Liver (tissue), 9 donors: ENCODE results near the gene RPP40. TPM values are rescaled to one million over a fixed set of nuclear protein-coding genes. Genes with fewer than 3 reads are reported as not detected.

Experiments
- DNase-seq: peaks from one replicate; pipeline ENCODE4 v3.0.0-alpha.2; 2017; ENCODE audit warnings: low spot score
- H3K27ac ChIP-seq, 2 donors: one replicate each; pipeline ENCODE4 v1.7.0; 2013; ENCODE audit warnings: inconsistent platforms in 2 of 2, low read length in 2 of 2, control low read depth in 1 of 2, low read depth in 1 of 2, mild to moderate bottlenecking in 1 of 2
- H3K27me3 ChIP-seq, 4 donors: one replicate each; pipeline versions ENCODE4 v1.6.1 to v1.7.0; 2013; ENCODE audit warnings: low read length in 3 of 4, inconsistent platforms in 1 of 4, mild to moderate bottlenecking in 1 of 4, moderate library complexity in 1 of 4; ENCODE audit not compliant: control insufficient read depth in 4 of 4, insufficient read depth in 4 of 4
- H3K36me3 ChIP-seq, 4 donors: one replicate each; pipeline versions ENCODE4 v1.6.1 to v1.7.0; 2013; ENCODE audit warnings: low read length in 3 of 4, mild to moderate bottlenecking in 3 of 4, low read depth in 1 of 4, moderate library complexity in 1 of 4; ENCODE audit not compliant: control insufficient read depth in 4 of 4, insufficient read depth in 3 of 4
- H3K4me1 ChIP-seq, 4 donors: one replicate each; pipeline versions ENCODE4 v1.6.1 to v1.7.0; 2013; ENCODE audit warnings: low read length in 3 of 4, mild to moderate bottlenecking in 3 of 4, moderate library complexity in 1 of 4; ENCODE audit not compliant: control insufficient read depth in 4 of 4, insufficient read depth in 4 of 4
- H3K4me3 ChIP-seq, 3 donors: one replicate each; pipeline versions ENCODE4 v1.6.1 to v1.7.0; 2013; ENCODE audit warnings: low read length in 3 of 3, control low read depth in 1 of 3, low read depth in 1 of 3, mild to moderate bottlenecking in 1 of 3
- H3K9ac ChIP-seq, 2 donors: one replicate each; pipeline ENCODE4 v1.7.0; 2013; ENCODE audit warnings: low read length in 2 of 2, mild to moderate bottlenecking in 2 of 2, moderate library complexity in 2 of 2, control low read depth in 1 of 2, low read depth in 1 of 2
- H3K9me3 ChIP-seq, 4 donors: one replicate each; pipeline versions ENCODE4 v1.6.1 to v1.7.0; 2013; ENCODE audit warnings: low read length in 3 of 4; ENCODE audit not compliant: control insufficient read depth in 4 of 4
- FOXA1 ChIP-seq: IDR thresholded peaks from 2 replicates; pipeline ENCODE4 v1.6.1; 2016; ENCODE audit warnings: antibody characterized with exemption
- GABPA ChIP-seq, 2 donors: IDR thresholded peaks in 1 of 2; conservative IDR thresholded peaks in 1 of 2; 2 replicates each; pipeline ENCODE4 v1.6.1; 2016; ENCODE audit warnings: antibody characterized with exemption in 2 of 2, mild to moderate bottlenecking in 1 of 2, moderate library complexity in 1 of 2
- HNF4A ChIP-seq, 2 donors: conservative IDR thresholded peaks; 2 replicates each; pipeline ENCODE4 v1.6.1; 2016; ENCODE audit warnings: antibody characterized with exemption in 2 of 2, mild to moderate bottlenecking in 2 of 2
- HNF4G ChIP-seq: IDR thresholded peaks from 2 replicates; pipeline ENCODE4 v1.6.1; 2016; ENCODE audit warnings: antibody characterized with exemption
- NR2F2 ChIP-seq: IDR thresholded peaks from 2 replicates; pipeline ENCODE4 v1.6.1; 2016; ENCODE audit warnings: antibody characterized with exemption
- RAD21 ChIP-seq, 2 donors: IDR thresholded peaks; 2 replicates each; pipeline ENCODE4 v1.6.1; 2016; ENCODE audit warnings: antibody characterized with exemption in 2 of 2, mild to moderate bottlenecking in 2 of 2
- RXRA ChIP-seq, 2 donors: IDR thresholded peaks; 2 replicates each; pipeline ENCODE4 v1.6.1; 2017 to 2018; ENCODE audit warnings: antibody characterized with exemption in 2 of 2, mild to moderate bottlenecking in 1 of 2
- TAF1 ChIP-seq: conservative IDR thresholded peaks from 2 replicates; pipeline ENCODE4 v1.6.1; 2016; ENCODE audit warnings: antibody characterized with exemption, mild to moderate bottlenecking
- YY1 ChIP-seq: IDR thresholded peaks from 2 replicates; pipeline ENCODE4 v1.6.1; 2016; ENCODE audit warnings: antibody characterized with exemption, mild to moderate bottlenecking
- WGBS: extraction: QIAGEN DNeasy Blood & Tissue Kit; methylation state at CpG from one replicate; pipeline ENCODE4 v1.1.7; 2013; 5-methylcytosine and 5-hydroxymethylcytosine counted together
- polyA plus RNA-seq, 2 donors: library from polyadenylated mRNA; stranded (reverse) in 1 of 2; unstranded in 1 of 2; fragments of 200-250 nt in 1 of 2; fragments of >200 nt in 1 of 2; fragmentation: Nextera tagmentation in 1 of 2; extraction: Ambion mirVana in 1 of 2; gene quantifications; one replicate each; pipeline versions ENCODE4 v1.2.1 to v1.2.3, GENCODE V29; 2013 to 2015
- total RNA-seq, 2 donors: library from RNA; depleted of rRNA; stranded (reverse); fragments of >200 nt; gene quantifications; one replicate each; pipeline ENCODE4 v1.2.3, GENCODE V29; 2014
- TF ChIP-seq, protein P1 (sequence below): fragments of 150-350 bp; IDR thresholded peaks from 2 replicates; pipeline ENCODE4 v1.5.1; 2017; ENCODE audit warnings: improper control_type of control experiment, low read depth, low read length; ENCODE audit not compliant: missing input control
- TF ChIP-seq, protein P2 (sequence below): IDR thresholded peaks from 2 replicates; pipeline ENCODE4 v1.6.1; 2016; ENCODE audit warnings: antibody characterized with exemption
- TF ChIP-seq, protein P3 (sequence below): IDR thresholded peaks from 2 replicates; pipeline ENCODE4 v1.6.1; 2016; ENCODE audit warnings: antibody characterized with exemption
- TF ChIP-seq, protein P4 (sequence below): IDR thresholded peaks from 2 replicates; pipeline ENCODE4 v1.6.1; 2016; ENCODE audit warnings: antibody characterized with exemption
- donor health status: healthy.
- donor health status: healthy.
- donor health status: healthy.
- donor health status: healthy.
- donor health status: healthy.

The RPP40 gene
- total and polyA plus RNA-seq, 4 donors, result 5.4 to 9.5 (median 8.9) TPM

DNA sequence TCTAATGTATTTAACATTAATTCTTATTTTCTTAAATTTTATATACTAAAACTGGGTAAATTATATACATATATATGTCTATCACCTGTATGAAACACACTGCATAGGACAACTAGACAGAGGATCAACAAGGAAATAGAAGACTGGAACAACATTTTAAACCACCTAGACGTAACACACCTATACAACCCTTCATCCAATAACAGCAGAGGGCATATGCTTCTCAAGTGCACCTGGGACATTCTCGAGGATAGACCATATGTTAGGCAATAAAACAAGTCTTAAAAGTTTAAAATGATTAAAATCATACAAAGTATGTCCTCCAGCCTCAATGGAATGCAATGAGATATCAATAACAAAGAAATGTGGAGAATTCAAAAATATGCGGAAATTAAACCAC lies 45.2 kb downstream of the RPP40 start:
- no peak overlapping the region for H3K27ac ChIP-seq
- peaks cover 1 to 7% (median 4%) of the 10 kb centered on the region in 4 donors for H3K36me3 ChIP-seq
- H3K9ac ChIP-seq, result no peak overlapping the region
- no peaks in the 10 kb centered on the region for H3K27me3 ChIP-seq
- 82% methylated on average over 3 of the region's 3 CpGs for WGBS
- H3K9me3 ChIP-seq, result no peaks in the 10 kb centered on the region
- no peak for TF ChIP-seq RXRA (IDR thresholded peaks at IDR 0.05)
- TF ChIP-seq, protein P1, sequence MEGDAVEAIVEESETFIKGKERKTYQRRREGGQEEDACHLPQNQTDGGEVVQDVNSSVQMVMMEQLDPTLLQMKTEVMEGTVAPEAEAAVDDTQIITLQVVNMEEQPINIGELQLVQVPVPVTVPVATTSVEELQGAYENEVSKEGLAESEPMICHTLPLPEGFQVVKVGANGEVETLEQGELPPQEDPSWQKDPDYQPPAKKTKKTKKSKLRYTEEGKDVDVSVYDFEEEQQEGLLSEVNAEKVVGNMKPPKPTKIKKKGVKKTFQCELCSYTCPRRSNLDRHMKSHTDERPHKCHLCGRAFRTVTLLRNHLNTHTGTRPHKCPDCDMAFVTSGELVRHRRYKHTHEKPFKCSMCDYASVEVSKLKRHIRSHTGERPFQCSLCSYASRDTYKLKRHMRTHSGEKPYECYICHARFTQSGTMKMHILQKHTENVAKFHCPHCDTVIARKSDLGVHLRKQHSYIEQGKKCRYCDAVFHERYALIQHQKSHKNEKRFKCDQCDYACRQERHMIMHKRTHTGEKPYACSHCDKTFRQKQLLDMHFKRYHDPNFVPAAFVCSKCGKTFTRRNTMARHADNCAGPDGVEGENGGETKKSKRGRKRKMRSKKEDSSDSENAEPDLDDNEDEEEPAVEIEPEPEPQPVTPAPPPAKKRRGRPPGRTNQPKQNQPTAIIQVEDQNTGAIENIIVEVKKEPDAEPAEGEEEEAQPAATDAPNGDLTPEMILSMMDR, result no peak
- TF ChIP-seq, protein P2, sequence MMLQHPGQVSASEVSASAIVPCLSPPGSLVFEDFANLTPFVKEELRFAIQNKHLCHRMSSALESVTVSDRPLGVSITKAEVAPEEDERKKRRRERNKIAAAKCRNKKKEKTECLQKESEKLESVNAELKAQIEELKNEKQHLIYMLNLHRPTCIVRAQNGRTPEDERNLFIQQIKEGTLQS, result no peak
- no peak for TF ChIP-seq HNF4A (conservative IDR thresholded peaks at IDR 0.05)
- TF ChIP-seq RAD21 (IDR thresholded peaks at IDR 0.05), result no peak
- no peak for TF ChIP-seq GABPA (IDR thresholded peaks at IDR 0.05 in 1 of 2, conservative IDR thresholded peaks at IDR 0.05 in 1 of 2)
- DNase-seq, result no peak
- no peaks in the 10 kb centered on the region for H3K4me1 ChIP-seq
- H3K4me3 ChIP-seq, result no peak overlapping the region

DNA sequence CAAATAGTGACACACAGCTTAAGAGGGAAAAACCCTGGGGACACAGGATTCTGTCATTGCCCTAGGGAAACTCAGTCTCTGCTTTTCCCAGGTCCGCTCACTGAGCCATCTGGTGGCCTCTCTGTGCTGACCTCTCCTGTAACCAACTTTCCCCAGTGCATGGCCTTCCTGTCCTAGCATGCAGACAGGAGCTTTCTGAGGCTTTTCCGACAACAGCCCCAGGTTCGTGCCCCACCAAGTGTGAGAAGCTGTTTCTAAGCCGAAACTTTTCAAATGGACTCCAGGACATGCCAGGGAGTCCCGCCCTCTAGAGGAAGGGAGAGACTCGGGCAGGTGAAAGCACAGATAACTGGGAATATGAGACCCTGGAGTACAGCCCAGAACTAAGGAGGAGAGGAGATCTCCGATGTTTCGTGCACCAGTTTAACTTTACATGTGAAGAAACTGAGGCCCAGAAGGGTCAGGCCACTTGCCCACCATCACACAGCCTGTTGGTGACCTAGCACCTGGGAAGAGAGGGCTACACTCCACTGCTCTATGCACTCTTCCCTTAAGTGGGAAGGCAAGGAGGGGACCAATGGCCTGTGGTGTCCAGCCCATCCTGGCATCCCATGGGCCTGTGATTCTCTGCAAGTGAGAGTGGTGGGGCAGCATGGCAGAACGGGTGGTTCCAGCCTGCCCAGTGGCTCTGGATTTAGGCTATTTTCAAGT lies 46.2 kb downstream of the RPP40 start:
- Histone ChIP-seq H3K9ac (no peak overlapping the region), H3K27me3 (no peaks in the 10 kb centered on the region)
- 57% methylated on average over 9 of the region's 9 CpGs for WGBS

DNA sequence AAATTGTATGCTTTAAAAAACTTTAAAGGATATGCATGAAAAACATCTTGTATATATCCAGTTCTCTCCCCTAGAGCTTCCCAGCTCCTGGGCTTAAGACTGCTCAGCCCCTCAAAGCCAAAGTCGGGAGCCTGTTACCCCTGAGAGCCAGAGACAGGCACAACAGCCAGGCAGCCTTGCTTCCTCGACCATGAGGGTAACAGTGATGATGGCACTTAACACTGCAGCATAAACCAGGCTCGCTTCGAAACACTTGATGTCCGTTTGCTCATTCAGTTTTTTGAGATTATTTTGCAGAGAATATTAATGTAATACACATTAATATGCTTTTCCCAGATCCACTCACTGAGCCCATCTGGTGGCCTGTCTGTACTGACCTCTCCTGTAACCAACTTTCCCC lies 47.2 kb downstream of the RPP40 start:
- Histone ChIP-seq H3K9ac (no peak overlapping the region), H3K9me3 (no peaks in the 10 kb centered on the region), H3K27me3 (no peaks in the 10 kb centered on the region), H3K4me1 (no peaks in the 10 kb centered on the region), H3K36me3 (peaks cover 1 to 7% (median 5%) of the 10 kb centered on the region in 4 donors), H3K27ac (no peak overlapping the region), H3K4me3 (no peak overlapping the region)
- no peak for DNase-seq
- WGBS, result 91% methylated on average over 5 of the region's 5 CpGs
- TF ChIP-seq, protein P3, sequence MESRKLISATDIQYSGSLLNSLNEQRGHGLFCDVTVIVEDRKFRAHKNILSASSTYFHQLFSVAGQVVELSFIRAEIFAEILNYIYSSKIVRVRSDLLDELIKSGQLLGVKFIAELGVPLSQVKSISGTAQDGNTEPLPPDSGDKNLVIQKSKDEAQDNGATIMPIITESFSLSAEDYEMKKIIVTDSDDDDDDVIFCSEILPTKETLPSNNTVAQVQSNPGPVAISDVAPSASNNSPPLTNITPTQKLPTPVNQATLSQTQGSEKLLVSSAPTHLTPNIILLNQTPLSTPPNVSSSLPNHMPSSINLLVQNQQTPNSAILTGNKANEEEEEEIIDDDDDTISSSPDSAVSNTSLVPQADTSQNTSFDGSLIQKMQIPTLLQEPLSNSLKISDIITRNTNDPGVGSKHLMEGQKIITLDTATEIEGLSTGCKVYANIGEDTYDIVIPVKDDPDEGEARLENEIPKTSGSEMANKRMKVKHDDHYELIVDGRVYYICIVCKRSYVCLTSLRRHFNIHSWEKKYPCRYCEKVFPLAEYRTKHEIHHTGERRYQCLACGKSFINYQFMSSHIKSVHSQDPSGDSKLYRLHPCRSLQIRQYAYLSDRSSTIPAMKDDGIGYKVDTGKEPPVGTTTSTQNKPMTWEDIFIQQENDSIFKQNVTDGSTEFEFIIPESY, result no peak
- TF ChIP-seq NR2F2, result no peak
- TF ChIP-seq TAF1, result no peak
- TF ChIP-seq, protein P4, sequence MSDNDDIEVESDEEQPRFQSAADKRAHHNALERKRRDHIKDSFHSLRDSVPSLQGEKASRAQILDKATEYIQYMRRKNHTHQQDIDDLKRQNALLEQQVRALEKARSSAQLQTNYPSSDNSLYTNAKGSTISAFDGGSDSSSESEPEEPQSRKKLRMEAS, result no peak
- TF ChIP-seq HNF4A (conservative IDR thresholded peaks at IDR 0.05), result no peak
- TF ChIP-seq, protein P1, result no peak
- no peak for TF ChIP-seq FOXA1
- no peak for TF ChIP-seq YY1
- TF ChIP-seq RXRA (IDR thresholded peaks at IDR 0.05), result no peak
- TF ChIP-seq HNF4G, result no peak

More for the DNA sequence above, 46.2 kb downstream of the RPP40 start:
- H3K36me3 ChIP-seq, result peaks cover 1 to 7% (median 5%) of the 10 kb centered on the region in 4 donors
- no peaks in the 10 kb centered on the region for H3K4me1 ChIP-seq
- H3K9me3 ChIP-seq, result no peaks in the 10 kb centered on the region
- no peak overlapping the region for H3K4me3 ChIP-seq
- DNase-seq, result no peak
- TF ChIP-seq, protein P3, result no peak
- peak; percentile 45 to 56 for TF ChIP-seq RAD21 (IDR thresholded peaks at IDR 0.05)
- no peak overlapping the region for H3K27ac ChIP-seq
